ENCODE data around the gene ABR. TPM values are rescaled to one million over a fixed set of nuclear protein-coding genes. Genes with fewer than 3 reads are reported as not detected.

Gene ABR
- total RNA-seq, 1 donor from 2014 or later, result 158 TPM

DNA sequence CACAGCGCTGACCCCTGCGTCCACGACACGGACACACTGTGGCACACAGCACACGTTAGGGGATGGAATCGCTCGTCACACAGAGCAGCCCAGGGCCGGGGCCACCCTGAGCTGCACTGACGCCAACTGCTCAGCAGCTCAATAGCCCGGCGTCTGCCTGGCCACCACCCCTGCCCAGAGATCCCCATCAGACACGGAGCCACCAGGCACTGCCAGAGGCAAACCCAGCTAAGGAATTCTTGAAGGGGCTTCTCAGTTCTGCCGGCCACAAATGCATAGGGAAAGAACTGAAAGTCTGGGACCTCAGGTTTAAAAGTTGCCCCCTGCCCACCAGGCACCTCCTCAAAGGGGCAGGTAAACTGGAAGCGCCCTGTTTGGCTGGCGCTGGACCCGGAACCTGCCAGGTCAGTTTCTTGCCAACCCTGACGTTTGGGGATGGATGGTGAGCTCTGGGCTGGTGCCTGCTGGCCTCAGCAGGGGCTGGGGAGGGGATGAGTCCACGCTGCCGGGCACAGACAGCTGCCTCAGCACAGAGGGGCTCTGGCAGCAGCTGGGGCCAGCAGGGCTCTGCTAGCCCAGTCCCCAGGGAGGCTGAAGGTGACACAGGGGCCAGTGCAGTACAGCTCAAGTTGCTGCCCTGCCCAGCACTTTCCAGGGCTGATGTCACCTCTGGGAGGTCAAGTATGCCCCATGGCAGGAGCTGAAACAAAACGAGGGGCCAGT lies 149.7 kb downstream of the ABR start:
- intact Hi-C loops (cut with DNase I), result no loop called here
- DNase-seq (ENCODE audit: low spot score), result no peak

GRCh38 chr17:1029196-1029921 lies 150.4 kb downstream of the ABR start:
- intact Hi-C loops (cut with DNase I), result no loop called here

GRCh38 chr17:1027044-1027443 lies 152.7 kb downstream of the ABR start:
- DNase-seq (ENCODE audit: low spot score), result no peak
- intact Hi-C loops (cut with DNase I), result no loop called here

More at GRCh38 chr17:1029196-1029921, 150.4 kb downstream of the ABR start:
- no peak for DNase-seq (ENCODE audit: low spot score)

GRCh38 chr17:1026599-1026975 lies 153.2 kb downstream of the ABR start:
- DNase-seq (ENCODE audit: low spot score), result no peak
- intact Hi-C loops (cut with DNase I), result no loop called here

DNA sequence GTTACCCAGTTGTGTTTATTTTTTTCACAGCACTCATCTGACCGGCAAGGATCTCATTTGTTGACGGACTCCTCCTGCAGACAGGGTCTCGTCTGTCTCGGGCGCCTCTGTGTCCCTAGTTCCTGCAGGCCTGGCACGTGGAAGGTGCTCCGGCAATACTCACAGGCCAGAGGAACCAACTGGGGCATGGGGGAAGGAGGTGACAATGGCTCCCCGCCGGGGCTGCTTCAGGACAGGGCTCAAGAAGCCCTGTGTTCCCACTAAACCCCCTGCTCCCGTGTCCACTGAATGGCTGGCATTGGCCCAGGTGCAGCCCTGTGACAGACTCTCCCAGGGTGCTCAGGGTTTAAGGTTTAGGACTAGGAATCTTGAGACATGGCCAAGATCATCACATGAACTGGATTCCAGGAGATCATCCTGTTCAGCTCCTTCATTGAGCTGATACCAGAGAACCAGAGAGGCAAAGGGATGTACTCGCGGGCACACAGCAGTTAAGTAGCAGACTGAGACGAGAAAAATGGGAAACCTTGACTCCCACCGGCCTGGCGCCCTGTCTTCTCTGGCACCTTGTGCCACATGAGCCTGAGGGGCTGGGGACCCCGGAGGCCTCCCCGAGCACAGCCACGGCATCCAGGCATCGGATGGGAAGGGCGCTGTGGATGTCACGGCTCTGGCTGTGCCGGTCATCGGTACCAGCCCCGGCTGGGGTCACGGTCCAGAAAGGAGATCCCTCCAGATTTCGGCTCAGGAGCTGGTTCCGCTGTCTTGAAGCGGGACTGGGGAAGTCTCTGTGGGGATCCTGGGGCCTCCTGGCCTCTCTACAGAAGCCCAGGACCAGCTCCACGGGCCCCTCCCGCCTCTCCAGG lies 153.8 kb downstream of the ABR start:
- DNase-seq (ENCODE audit: low spot score), result no peak
- intact Hi-C loops (cut with DNase I), result no loop called here

GRCh38 chr17:1024076-1024475 lies 155.7 kb downstream of the ABR start:
- intact Hi-C loops (cut with DNase I), result no loop called here
- DNase-seq (ENCODE audit: low spot score), result no peak

DNA sequence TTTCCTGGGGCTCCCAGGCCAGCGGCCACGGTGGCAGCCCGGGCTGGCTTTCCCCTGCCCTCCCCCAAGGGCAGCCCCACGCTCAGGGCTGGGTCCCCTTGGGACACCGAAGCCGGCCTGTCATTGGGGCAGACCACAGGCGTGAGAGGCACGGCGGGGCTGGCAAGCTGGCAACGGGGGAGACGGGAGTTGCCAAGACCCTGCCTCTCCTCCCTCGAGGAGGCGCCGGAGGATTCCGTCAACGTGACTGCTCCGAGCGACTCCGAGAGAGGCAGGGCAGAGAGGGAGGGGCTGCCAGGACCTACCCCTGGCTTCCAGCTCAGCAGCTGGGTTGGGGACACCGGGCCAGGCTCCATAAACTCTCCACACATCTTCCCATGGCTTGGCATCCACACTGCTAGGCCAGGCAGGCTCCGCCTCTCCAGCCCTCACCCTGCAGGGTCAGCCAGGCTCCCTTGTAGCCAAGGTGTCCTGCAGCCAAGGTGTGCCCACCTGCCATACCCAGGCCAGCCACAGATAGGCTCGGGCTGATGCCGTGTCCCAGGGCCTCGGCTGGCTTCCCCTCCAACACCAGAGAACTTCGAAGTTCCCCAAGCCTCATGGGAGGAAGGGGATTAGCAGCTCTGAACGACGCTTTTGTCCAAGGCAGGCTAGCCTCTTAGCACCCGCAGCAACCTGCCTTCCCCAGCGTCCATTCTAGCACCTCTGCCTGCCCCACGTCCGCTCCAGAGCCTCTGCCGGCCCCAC lies 157.3 kb downstream of the ABR start:
- DNase-seq (ENCODE audit: low spot score), result no peak
- intact Hi-C loops (cut with DNase I), result no loop called here

DNA sequence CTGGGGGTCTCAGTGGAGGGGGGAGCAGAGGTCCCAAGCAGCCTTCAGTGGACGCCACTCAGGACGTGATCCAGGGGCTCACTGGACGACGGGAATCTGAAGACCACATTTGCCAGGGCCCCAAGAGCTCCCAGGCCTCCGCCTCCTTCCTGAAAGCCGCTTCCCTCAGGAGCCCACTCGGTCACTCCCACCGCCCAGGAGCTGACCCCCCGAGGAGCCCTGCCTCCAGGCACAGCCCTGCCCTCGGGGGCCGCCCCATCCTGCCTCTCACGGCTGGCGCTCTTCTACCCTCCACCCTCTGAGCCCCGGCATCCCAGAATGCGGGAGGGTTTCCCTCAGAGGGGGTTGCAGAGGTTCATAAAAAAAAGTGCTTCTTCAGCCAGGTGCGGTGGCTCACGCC lies 158.6 kb downstream of the ABR start:
- intact Hi-C loops (cut with DNase I), result loop anchor here (2.0 kb wide), 1 partner anchor 16 kb away; no protein-coding TSS in a partner anchor
- no peak for DNase-seq (ENCODE audit: low spot score)

GRCh38 chr17:1019451-1019850 lies 160.3 kb downstream of the ABR start:
- intact Hi-C loops (cut with DNase I), result loop anchor here (1.0 kb wide), 1 partner anchor 28 kb away; no protein-coding TSS in a partner anchor

DNA sequence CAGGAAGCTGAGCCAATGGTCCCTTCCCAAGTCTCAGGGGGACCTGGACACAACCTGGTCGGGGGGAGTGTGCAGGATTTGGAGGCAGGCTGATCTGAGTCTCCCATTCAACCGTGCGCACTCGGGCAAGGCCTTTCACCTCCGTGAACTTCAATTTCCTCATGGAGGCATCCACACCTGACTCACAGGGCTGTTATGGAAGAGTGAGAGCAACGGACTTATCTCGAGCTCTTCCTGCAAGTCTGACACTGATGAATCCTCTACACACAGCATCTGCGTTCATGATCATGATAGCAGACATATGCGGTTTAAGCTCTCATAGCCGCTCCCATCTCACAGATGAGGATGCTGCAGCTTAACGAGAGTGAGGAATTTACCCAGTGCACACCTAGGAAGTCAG lies 161.2 kb downstream of the ABR start:
- no peak for DNase-seq (ENCODE audit: low spot score)
- intact Hi-C loops (cut with DNase I), result no loop called here

More at GRCh38 chr17:1019451-1019850, 160.3 kb downstream of the ABR start:
- no peak for DNase-seq (ENCODE audit: low spot score)

- DNase-seq (ENCODE audit: low spot score), result no peak
- intact Hi-C loops (cut with DNase I), result no loop called here
Measured at GRCh38 chr17:1013729-1014090, 166.1 kb downstream of the ABR start.

DNA sequence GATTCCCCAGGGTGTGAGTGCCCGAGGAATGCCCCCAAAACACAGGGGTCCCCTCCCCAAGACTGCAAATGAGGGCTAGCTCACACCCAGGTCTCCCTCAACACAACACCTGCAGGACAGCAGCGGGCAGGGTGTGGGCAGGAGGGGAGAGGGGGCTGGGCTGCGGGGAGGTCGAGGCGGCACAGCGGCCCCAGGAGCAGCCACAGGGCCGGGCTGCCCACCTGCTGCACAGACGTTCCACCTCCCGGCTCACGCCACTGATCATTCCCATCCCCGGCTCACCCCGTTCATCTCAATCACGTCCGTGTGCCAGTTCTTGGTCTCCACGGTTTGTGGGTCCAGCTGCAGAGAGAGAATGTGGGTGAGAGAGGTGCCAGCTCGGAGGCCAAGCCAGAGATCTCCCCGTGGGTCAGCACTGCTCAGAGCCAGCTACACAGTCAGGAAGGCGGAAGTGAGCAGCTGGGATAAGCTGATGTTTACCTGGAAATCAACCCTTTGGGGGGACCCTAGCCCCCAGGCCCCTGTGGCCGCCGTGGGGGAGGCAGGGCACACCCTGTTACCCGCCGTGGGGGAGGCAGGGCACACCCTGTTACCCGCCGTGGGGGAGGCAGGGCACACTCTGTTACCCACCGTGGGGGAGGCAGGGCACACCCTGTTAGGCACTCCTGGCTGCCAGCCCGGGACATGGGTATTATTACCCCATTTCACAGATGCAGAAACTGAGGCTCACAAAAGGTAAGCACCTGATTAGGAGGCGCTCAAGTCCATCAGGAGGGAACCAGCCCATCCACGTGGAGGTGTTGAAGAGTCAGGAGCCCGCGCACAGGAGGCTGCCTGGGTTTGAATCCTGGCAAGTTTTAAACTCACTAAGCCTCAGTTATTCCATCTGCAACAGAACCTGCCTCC lies 166.7 kb downstream of the ABR start:
- intact Hi-C loops (cut with DNase I), result no loop called here
- no peak for DNase-seq (ENCODE audit: low spot score)

DNA sequence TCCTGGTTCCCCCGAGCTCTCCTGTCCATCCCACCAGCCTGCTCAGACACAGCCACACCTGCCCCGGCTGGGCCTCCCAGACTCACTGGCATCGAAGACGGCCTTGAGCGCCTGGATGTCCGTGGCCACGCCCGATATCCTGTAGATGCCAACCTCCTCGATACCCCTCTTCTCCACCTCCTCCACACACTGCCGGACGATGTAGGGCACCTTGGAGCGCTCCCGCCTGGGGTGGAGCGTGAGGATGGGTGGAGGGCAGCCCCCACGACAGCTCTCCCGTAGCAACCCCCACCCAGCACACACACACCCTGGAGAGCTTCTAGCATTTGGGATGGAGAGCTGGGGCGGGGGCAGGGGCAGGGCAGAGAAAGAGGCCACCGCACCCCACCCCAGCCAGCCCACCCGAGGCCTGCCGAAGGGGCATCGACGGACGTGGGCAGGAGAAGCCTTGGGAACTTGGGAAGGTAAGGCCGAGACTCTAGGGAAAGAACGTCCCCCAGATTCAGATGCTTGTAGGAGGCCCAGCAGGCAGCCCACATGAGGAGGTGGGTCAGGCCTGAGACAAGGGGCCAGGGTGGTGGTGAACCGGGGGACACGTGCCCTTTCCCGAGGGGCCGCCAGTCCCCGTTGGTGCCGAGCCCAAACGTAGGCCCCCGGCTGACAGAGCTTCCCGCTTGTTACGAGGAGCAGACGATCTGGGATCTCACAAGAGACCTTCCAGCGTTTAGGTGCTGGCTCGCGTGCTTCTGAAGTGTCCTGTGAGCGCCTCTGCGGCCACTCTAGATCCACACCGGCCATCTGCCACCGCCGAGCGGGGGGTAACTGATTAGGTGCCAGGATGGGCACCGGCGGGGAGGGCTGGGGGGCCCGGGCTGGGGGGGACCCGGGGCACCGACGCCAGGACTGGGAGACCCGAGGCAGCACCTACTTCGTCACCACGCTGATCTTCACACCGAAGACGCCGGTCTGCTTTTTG lies 167.7 kb downstream of the ABR start:
- intact Hi-C loops (cut with DNase I), result no loop called here
- no peak for DNase-seq (ENCODE audit: low spot score)

- intact Hi-C loops (cut with DNase I), result no loop called here
- no peak for DNase-seq (ENCODE audit: low spot score)
Measured at GRCh38 chr17:1011138-1011537, 168.6 kb downstream of the ABR start.

DNA sequence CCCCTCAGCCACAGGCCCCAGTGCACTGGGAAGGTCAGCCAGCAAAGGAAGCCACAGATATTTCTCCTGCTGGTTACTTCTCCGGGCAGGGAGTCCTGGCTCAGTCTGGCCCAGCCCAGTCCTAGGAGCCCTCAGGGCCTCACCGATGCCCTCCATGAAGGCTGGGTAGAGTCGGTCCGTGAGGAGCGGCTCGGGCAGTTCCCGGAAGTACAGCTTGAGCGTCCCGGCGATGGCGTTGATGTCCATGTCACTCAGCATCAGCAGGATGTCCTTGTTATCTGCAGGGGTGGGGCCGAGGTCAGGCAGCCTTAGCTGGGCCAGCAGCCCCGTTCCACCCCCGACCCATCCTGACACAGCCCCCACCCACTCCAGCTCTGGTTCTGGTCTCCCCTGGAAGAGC lies 169.2 kb downstream of the ABR start:
- no peak for DNase-seq (ENCODE audit: low spot score)
- intact Hi-C loops (cut with DNase I), result no loop called here

- DNase-seq (ENCODE audit: low spot score), result no peak
- intact Hi-C loops (cut with DNase I), result no loop called here
Measured at GRCh38 chr17:1010086-1010450, 169.7 kb downstream of the ABR start.

DNA sequence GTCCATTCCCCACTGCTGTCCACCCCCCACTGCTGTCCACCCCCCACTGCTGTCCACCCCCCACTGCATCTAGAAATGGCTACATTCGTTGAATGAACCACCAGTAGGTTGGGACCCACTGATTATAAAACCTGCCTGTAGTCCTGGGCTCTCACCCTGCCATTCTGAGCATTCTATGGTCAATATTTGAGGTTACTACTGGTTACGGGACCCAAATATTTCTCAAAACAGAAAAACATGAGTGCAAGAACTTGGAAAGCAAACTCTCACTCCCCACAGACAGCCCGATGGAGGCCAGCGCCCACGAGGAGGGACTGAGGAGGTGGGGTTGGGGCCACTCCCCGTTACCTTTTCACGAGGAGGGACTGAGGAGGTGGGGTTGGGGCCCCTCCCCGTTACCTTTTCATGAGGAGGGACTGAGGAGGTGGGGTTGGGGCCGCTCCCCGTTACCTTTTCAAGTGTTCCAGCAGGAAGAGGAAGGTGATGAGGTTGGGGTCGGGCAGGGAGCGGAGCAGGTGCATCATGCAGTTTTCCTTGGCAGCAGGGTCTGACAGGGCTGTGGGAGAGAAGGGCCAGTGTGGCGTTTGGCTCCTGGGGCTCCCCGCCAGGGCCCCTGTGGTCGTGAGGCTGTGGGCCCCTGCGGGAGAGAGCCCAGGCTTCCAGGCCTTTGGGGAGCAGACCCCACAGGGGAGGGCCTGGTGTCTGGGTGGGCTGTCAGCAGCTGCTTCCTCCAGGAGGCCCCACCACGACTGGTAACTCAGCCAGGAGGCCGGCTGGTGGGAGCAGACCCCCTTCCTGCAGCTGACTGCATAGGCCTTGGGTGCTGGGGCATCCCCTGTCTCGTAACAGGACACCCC lies 170.3 kb downstream of the ABR start:
- no peak for DNase-seq (ENCODE audit: low spot score)
- intact Hi-C loops (cut with DNase I), result no loop called here

Measured in cardiac septum (tissue), 1 donor.